Astrocyte (in vitro differentiated cells and primary cell): ENCODE measurements around the gene P2RX5.

Experiments
- EZH2 ChIP-seq: IDR thresholded peaks from 2 replicates; pipeline ENCODE4 v1.6.1; 2012; ENCODE audit warnings: mild to moderate bottlenecking, low read length, inconsistent platforms; ENCODE audit not compliant: insufficient read depth
- TF ChIP-seq, protein P1 (sequence below): IDR thresholded peaks from 2 replicates; pipeline ENCODE4 v1.5.1; 2011; ENCODE audit warnings: low read depth, mild to moderate bottlenecking, inconsistent platforms, low read length, moderate library complexity; ENCODE audit not compliant: insufficient read depth

DNA sequence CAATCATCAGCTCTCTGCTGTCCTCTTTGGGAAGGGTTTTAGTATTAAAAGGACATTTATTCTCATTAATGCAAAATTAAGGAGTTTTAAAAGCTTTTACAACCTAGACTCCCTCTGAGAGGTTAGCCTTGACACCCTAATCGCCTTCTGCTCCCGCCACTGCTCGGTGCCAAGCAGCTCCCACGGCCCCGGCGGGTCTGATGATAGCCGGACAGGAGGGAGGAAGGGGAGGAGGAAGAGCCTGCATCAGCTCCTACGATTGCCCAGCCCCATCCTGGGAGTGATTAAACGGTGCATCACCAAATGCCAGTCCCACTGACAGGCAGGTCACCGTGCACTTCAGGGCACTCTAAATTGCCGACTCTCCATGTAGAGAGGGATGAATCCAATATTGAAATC is 68.2 kb downstream of the P2RX5 start:
- TF ChIP-seq, protein P1, sequence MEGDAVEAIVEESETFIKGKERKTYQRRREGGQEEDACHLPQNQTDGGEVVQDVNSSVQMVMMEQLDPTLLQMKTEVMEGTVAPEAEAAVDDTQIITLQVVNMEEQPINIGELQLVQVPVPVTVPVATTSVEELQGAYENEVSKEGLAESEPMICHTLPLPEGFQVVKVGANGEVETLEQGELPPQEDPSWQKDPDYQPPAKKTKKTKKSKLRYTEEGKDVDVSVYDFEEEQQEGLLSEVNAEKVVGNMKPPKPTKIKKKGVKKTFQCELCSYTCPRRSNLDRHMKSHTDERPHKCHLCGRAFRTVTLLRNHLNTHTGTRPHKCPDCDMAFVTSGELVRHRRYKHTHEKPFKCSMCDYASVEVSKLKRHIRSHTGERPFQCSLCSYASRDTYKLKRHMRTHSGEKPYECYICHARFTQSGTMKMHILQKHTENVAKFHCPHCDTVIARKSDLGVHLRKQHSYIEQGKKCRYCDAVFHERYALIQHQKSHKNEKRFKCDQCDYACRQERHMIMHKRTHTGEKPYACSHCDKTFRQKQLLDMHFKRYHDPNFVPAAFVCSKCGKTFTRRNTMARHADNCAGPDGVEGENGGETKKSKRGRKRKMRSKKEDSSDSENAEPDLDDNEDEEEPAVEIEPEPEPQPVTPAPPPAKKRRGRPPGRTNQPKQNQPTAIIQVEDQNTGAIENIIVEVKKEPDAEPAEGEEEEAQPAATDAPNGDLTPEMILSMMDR = no peak
- no peak for TF ChIP-seq EZH2
